Testis (tissue), 2 donors: ENCODE data around the gene EFNA3.

Experiments used
- CTCF ChIP-seq, 3 experiments: fragments of 450-650 bp in 2 of 3; fragments of 200-600 bp in 1 of 3; sonication (generic) in 1 of 3; IDR thresholded peaks; one replicate each; pipeline ENCODE4 v1.5.1; 2016 to 2019; ENCODE audit warnings: antibody characterized with exemption in 3 of 3, mild to moderate bottlenecking in 2 of 3, moderate library complexity in 1 of 3
- POLR2A ChIP-seq: fragments of 450-650 bp; IDR thresholded peaks from one replicate; pipeline ENCODE4 v1.6.1; 2017; ENCODE audit warnings: antibody characterized with exemption, mild to moderate bottlenecking, moderate library complexity

- TF ChIP-seq CTCF (IDR thresholded peaks at IDR 0.05) = no peak
- TF ChIP-seq POLR2A = no peak
Observed at GRCh38 chr1:155038602-155039307, 39.9 kb upstream of the EFNA3 start.
